SK-N-SH treated with all-trans-retinoic acid at 6 μM for 48 hours (cell line): Measurements from ENCODE around the gene PRKCE.

ENCODE experiments used
- ATAC-seq: fragments of 200-7000 bp; cut with Tn5 transposase; 3 replicates; pipeline ENCODE4 v1.9.1; 2020; ENCODE audit warnings: mild to moderate bottlenecking, moderate library complexity
- ARNTL ChIP-seq: fragments of 450-650 bp; formaldehyde crosslinking; IDR thresholded peaks from 2 replicates; pipeline ENCODE4 v1.5.0; 2020; ENCODE audit warnings: low read depth, mild to moderate bottlenecking, moderate library complexity, borderline replicate concordance
- BACH2 ChIP-seq: fragments of 250-450 bp; sonication (Bioruptor Pico); IDR thresholded peaks from 2 replicates; pipeline ENCODE4 v1.9.0; 2021; ENCODE audit warnings: mild to moderate bottlenecking, borderline replicate concordance
- CSDC2 ChIP-seq: fragments of 250-450 bp; sonication (Bioruptor Pico); IDR thresholded peaks from 2 replicates; pipeline ENCODE4 v1.5.0; 2020; ENCODE audit warnings: mild to moderate bottlenecking, moderate library complexity
- CSRNP3 ChIP-seq: fragments of 250-450 bp; sonication (Bioruptor Pico); IDR thresholded peaks from 2 replicates; pipeline ENCODE4 v1.5.1; 2021; ENCODE audit warnings: mild to moderate bottlenecking, moderate library complexity
- ESRRG ChIP-seq: fragments of 250-450 bp; sonication (Bioruptor Pico); IDR thresholded peaks from 2 replicates; pipeline ENCODE4 v1.6.1; 2021; ENCODE audit warnings: mild to moderate bottlenecking
- GLIS3 ChIP-seq: fragments of 250-450 bp; sonication (Bioruptor Pico); IDR thresholded peaks from 2 replicates; pipeline ENCODE4 v1.5.0; 2020; ENCODE audit warnings: mild to moderate bottlenecking, moderate library complexity
- ISL1 ChIP-seq: fragments of 250-450 bp; sonication (Bioruptor Pico); IDR thresholded peaks from 2 replicates; pipeline ENCODE4 v2.1.2; 2022; ENCODE audit warnings: mild to moderate bottlenecking, moderate library complexity
- OSR1 ChIP-seq: fragments of 250-450 bp; sonication (Bioruptor Pico); IDR thresholded peaks from 2 replicates; pipeline ENCODE4 v1.8.0; 2022; ENCODE audit warnings: moderate library complexity, mild to moderate bottlenecking, inconsistent platforms
- PATZ1 ChIP-seq: fragments of 250-450 bp; sonication (Bioruptor Pico); IDR thresholded peaks from 2 replicates; pipeline ENCODE4 v1.8.0; 2020; ENCODE audit warnings: mild to moderate bottlenecking, moderate library complexity, borderline replicate concordance
- POU6F1 ChIP-seq: fragments of 250-450 bp; sonication (Bioruptor Pico); IDR thresholded peaks from 2 replicates; pipeline ENCODE4 v1.8.0; 2021; ENCODE audit warnings: low read depth, mild to moderate bottlenecking, moderate library complexity, borderline replicate concordance
- PPARA ChIP-seq: fragments of 250-450 bp; sonication (Bioruptor Pico); IDR thresholded peaks from 2 replicates; pipeline ENCODE4 v1.5.0; 2020; ENCODE audit warnings: mild to moderate bottlenecking, borderline replicate concordance
- RARB ChIP-seq: fragments of 250-450 bp; sonication (Bioruptor Pico); IDR thresholded peaks from 2 replicates; pipeline ENCODE4 v1.8.0; 2021; ENCODE audit warnings: mild to moderate bottlenecking, moderate library complexity
- SNAI2 ChIP-seq: fragments of 250-450 bp; sonication (Bioruptor Pico); IDR thresholded peaks from 2 replicates; pipeline ENCODE4 v1.5.0; 2020; ENCODE audit warnings: mild to moderate bottlenecking, moderate library complexity
- TCF4 ChIP-seq: fragments of 250-450 bp; sonication (Bioruptor Pico); IDR thresholded peaks from 2 replicates; pipeline ENCODE4 v1.8.0; 2021; ENCODE audit warnings: mild to moderate bottlenecking, moderate library complexity, borderline replicate concordance
- TOX ChIP-seq: fragments of 250-450 bp; sonication (Bioruptor Pico); IDR thresholded peaks from 2 replicates; pipeline ENCODE4 v1.8.0; 2021; ENCODE audit warnings: mild to moderate bottlenecking, moderate library complexity, borderline replicate concordance
- TSHZ2 ChIP-seq: fragments of 250-450 bp; sonication (Bioruptor Pico); IDR thresholded peaks from 2 replicates; pipeline ENCODE4 v1.5.0; 2020; ENCODE audit warnings: mild to moderate bottlenecking, moderate library complexity
- ZC3H10 ChIP-seq: fragments of 250-450 bp; sonication (Bioruptor Pico); IDR thresholded peaks from 2 replicates; pipeline ENCODE4 v1.5.1; 2021; ENCODE audit warnings: mild to moderate bottlenecking, moderate library complexity
- ZFP3 ChIP-seq: fragments of 250-450 bp; sonication (Bioruptor Pico); IDR thresholded peaks from 2 replicates; pipeline ENCODE4 v1.5.0; 2020; ENCODE audit warnings: mild to moderate bottlenecking, moderate library complexity
- ZFP30 ChIP-seq: fragments of 450-650 bp; formaldehyde crosslinking; IDR thresholded peaks from 2 replicates; pipeline ENCODE4 v1.5.0; 2022; ENCODE audit warnings: mild to moderate bottlenecking, moderate library complexity
- ZNF565 ChIP-seq: fragments of 450-650 bp; formaldehyde crosslinking; conservative IDR thresholded peaks from 2 replicates; pipeline ENCODE4 v1.5.0; 2020; ENCODE audit warnings: low read depth, mild to moderate bottlenecking, moderate library complexity
- ZNF70 ChIP-seq: fragments of 450-650 bp; formaldehyde crosslinking; IDR thresholded peaks from 2 replicates; pipeline ENCODE4 v1.5.0; 2020; ENCODE audit warnings: mild to moderate bottlenecking, moderate library complexity
- ZNF8 ChIP-seq: fragments of 450-650 bp; formaldehyde crosslinking; IDR thresholded peaks from 2 replicates; pipeline ENCODE4 v1.5.0; 2020; ENCODE audit warnings: mild to moderate bottlenecking, moderate library complexity

The PRKCE gene

GRCh38 chr2:46125798-46126197, 474.3 kb downstream of the PRKCE start:
- ATAC-seq, result no peak

GRCh38 chr2:46126571-46126970, 475.1 kb downstream of the PRKCE start:
- no peak for ATAC-seq
- TF ChIP-seq OSR1 (CRISPR knock-in tag), result no peak
- TF ChIP-seq SNAI2 (CRISPR knock-in tag), result no peak
- TF ChIP-seq ZNF70 (CRISPR knock-in tag), result no peak
- TF ChIP-seq CSRNP3, result no peak
- no peak for TF ChIP-seq ARNTL (CRISPR knock-in tag)
- no peak for TF ChIP-seq BACH2
- TF ChIP-seq ESRRG (CRISPR knock-in tag), result no peak
- TF ChIP-seq ZNF8 (CRISPR knock-in tag), result no peak
- no peak for TF ChIP-seq TCF4 (CRISPR knock-in tag)
- no peak for TF ChIP-seq ZFP3
- TF ChIP-seq GLIS3 (CRISPR knock-in tag), result no peak
- no peak for TF ChIP-seq ZC3H10
- TF ChIP-seq ISL1 (CRISPR knock-in tag), result no peak
- no peak for TF ChIP-seq PATZ1 (CRISPR knock-in tag)

More at GRCh38 chr2:46125798-46126197, 474.3 kb downstream of the PRKCE start:
- no peak for TF ChIP-seq CSDC2 (CRISPR knock-in tag)
- no peak for TF ChIP-seq OSR1 (CRISPR knock-in tag)
- TF ChIP-seq PPARA (CRISPR knock-in tag), result no peak
- no peak for TF ChIP-seq POU6F1
- TF ChIP-seq ZFP30, result no peak
- TF ChIP-seq ARNTL (CRISPR knock-in tag), result no peak
- TF ChIP-seq ISL1 (CRISPR knock-in tag), result no peak
- TF ChIP-seq GLIS3 (CRISPR knock-in tag), result no peak
- no peak for TF ChIP-seq TCF4 (CRISPR knock-in tag)
- TF ChIP-seq, all 23 proteins: peak for 0

- no peak for ATAC-seq
- TF ChIP-seq ZNF565 (CRISPR knock-in tag), result no peak
- TF ChIP-seq ZNF70 (CRISPR knock-in tag), result no peak
- no peak for TF ChIP-seq ARNTL (CRISPR knock-in tag)
- no peak for TF ChIP-seq TCF4 (CRISPR knock-in tag)
- no peak for TF ChIP-seq POU6F1
- no peak for TF ChIP-seq PATZ1 (CRISPR knock-in tag)
- TF ChIP-seq TSHZ2, result no peak
- no peak for TF ChIP-seq ZFP3
- no peak for TF ChIP-seq GLIS3 (CRISPR knock-in tag)
- TF ChIP-seq OSR1 (CRISPR knock-in tag), result no peak
- TF ChIP-seq TOX, result no peak
- TF ChIP-seq SNAI2 (CRISPR knock-in tag), result no peak
- no peak for TF ChIP-seq ESRRG (CRISPR knock-in tag)
- TF ChIP-seq RARB (CRISPR knock-in tag), result no peak
- no peak for TF ChIP-seq CSRNP3
- TF ChIP-seq ZFP30, result no peak
- TF ChIP-seq PPARA (CRISPR knock-in tag), result no peak
Measured at GRCh38 chr2:46127176-46127575, 475.7 kb downstream of the PRKCE start.
